ENCODE measurements around the gene FAM47B. TPM values are rescaled to one million over a fixed set of nuclear protein-coding genes. Genes with fewer than 3 reads are reported as not detected.

FAM47B gene
- total RNA-seq, 4 donors from 2014 or later, result not detected

DNA sequence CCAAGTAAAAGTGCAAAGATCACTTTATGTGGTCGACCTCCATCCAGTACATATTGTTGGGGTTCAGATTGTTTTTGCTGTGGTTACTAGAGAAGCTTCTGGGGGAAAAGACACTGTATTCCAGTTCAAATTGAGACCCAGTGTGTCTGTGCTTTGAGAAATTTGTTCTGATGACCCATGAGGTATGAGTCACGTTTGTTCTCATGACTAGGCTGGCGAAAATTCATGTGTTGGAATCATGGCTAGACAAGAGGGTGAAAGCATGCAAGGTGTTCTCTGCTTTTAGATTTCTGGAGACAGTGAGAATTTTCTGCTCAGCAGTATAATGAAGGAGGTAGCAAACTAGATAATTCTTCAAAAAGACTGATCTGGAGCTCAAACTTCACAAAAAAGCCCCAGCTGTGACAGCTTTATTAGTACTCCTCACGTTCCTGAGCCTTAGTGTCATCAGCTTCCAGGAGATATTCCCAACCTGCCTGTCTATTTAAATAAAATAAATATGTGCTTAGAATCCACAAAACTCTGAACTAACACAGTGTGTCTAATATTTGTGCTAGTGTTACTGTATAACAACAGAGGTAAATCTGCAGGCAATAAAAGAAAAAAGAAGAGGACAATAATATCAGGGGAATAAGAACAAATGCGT is 24.4 kb upstream of the FAM47B start:
- Histone ChIP-seq H3K27me3 (no peaks in the 10 kb centered on the region), H3K36me3 (no peaks in the 10 kb centered on the region), H3K4me3 (no peak overlapping the region), H3K9me3 (no peaks in the 10 kb centered on the region), H3K27ac (no peak overlapping the region), H3K4me1 (no peaks in the 10 kb centered on the region)
- 0 to 29% methylated on average over 1 to 5 of the region's 5 CpGs for WGBS, 2 donors (ENCODE audit: low coverage in 1 of 2)
- intact Hi-C loops (cut with DNase I; ENCODE audit: low total_unique reads), result no loop called here
- no peak for TF ChIP-seq POLR2AphosphoS5 (IDR thresholded peaks at IDR 0.05)
- DNase-seq, result no peak
- in situ Hi-C loops (cut with MboI; ENCODE audit: low pct_ligation_motif_present in 1 of 4, low pct_unique_long_range_greater_than_20kb in 1 of 4, low sequenced_read_pairs in 3 of 4), result no loop called here

DNA sequence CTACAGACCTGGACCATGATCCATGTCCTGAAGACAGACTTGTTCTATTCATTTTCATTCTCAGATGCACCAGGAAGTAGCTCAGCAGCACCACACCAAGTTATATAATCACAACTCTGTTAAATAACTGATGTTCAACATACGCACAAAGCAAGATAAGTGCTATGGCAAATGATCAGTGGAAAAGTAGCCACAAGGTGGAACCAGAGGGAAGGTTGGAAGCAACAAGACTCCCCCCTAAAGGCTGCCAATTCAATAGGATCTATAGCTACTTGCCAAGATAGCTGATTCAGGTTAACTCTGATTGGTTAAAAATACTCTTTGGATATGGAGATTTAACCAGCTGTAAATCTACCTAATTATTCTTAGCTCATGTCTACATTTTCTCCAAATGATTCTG is 23.7 kb upstream of the FAM47B start:
- no peak for DNase-seq
- TF ChIP-seq POLR2AphosphoS5 (IDR thresholded peaks at IDR 0.05) (no peak), POLR2A (IDR thresholded peaks at IDR 0.05) (no peak), EP300 (IDR thresholded peaks at IDR 0.05; ENCODE audit: low read depth) (no peak)
- TF ChIP-seq, protein P1, sequence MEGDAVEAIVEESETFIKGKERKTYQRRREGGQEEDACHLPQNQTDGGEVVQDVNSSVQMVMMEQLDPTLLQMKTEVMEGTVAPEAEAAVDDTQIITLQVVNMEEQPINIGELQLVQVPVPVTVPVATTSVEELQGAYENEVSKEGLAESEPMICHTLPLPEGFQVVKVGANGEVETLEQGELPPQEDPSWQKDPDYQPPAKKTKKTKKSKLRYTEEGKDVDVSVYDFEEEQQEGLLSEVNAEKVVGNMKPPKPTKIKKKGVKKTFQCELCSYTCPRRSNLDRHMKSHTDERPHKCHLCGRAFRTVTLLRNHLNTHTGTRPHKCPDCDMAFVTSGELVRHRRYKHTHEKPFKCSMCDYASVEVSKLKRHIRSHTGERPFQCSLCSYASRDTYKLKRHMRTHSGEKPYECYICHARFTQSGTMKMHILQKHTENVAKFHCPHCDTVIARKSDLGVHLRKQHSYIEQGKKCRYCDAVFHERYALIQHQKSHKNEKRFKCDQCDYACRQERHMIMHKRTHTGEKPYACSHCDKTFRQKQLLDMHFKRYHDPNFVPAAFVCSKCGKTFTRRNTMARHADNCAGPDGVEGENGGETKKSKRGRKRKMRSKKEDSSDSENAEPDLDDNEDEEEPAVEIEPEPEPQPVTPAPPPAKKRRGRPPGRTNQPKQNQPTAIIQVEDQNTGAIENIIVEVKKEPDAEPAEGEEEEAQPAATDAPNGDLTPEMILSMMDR (IDR thresholded peaks at IDR 0.05), result no peak
- WGBS, 2 donors (ENCODE audit: low coverage in 1 of 2), result 35 to 50% methylated on average over 1 of the region's 1 CpG
- in situ Hi-C loops (cut with MboI; ENCODE audit: low pct_ligation_motif_present in 1 of 4, low pct_unique_long_range_greater_than_20kb in 1 of 4, low sequenced_read_pairs in 3 of 4) (no loop called here), intact Hi-C loops (cut with DNase I; ENCODE audit: low total_unique reads) (no loop called here)
- H3K4me1 ChIP-seq, result no peaks in the 10 kb centered on the region
- H3K9me3 ChIP-seq, result no peaks in the 10 kb centered on the region
- no peaks in the 10 kb centered on the region for H3K36me3 ChIP-seq
- no peak overlapping the region for H3K4me3 ChIP-seq
- H3K27ac ChIP-seq, result no peak overlapping the region
- H3K27me3 ChIP-seq, result no peaks in the 10 kb centered on the region

DNA sequence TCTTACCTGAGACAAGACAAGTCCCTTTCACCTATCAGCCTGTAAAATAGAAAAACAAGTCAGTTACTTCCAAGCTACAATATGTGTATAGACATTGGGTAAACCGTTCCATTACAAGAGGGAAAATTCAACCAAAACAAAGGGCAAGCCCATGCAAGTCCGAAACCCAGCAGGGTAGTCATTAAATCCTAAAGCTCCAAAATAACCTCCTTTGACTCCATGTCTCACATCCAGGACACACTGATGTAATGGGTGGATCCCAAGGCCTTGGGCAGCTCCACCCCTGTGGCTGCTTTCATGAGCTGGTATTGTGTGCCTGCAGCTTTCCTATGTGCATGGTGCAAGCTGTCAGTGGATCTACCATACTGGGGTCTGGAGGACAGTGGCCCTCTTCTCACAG is 14.7 kb upstream of the FAM47B start:
- in situ Hi-C loops (cut with MboI; ENCODE audit: low pct_ligation_motif_present in 1 of 4, low pct_unique_long_range_greater_than_20kb in 1 of 4, low sequenced_read_pairs in 3 of 4) (no loop called here), intact Hi-C loops (cut with DNase I; ENCODE audit: low total_unique reads) (no loop called here)
- H3K27ac ChIP-seq, result no peak overlapping the region
- H3K4me3 ChIP-seq, result no peak overlapping the region
- no peak for DNase-seq
- no peaks in the 10 kb centered on the region for H3K9me3 ChIP-seq
- 64 to 100% methylated on average over 1 to 2 of the region's 2 CpGs for WGBS, 2 donors (ENCODE audit: low coverage in 1 of 2)
- H3K4me1 ChIP-seq, result no peaks in the 10 kb centered on the region
- no peak for TF ChIP-seq POLR2A (IDR thresholded peaks at IDR 0.05)
- no peak for TF ChIP-seq EP300 (IDR thresholded peaks at IDR 0.05; ENCODE audit: low read depth)
- TF ChIP-seq, protein P1 (IDR thresholded peaks at IDR 0.05), result no peak
- no peak for TF ChIP-seq POLR2AphosphoS5 (IDR thresholded peaks at IDR 0.05)
- no peaks in the 10 kb centered on the region for H3K27me3 ChIP-seq
- no peaks in the 10 kb centered on the region for H3K36me3 ChIP-seq

DNA sequence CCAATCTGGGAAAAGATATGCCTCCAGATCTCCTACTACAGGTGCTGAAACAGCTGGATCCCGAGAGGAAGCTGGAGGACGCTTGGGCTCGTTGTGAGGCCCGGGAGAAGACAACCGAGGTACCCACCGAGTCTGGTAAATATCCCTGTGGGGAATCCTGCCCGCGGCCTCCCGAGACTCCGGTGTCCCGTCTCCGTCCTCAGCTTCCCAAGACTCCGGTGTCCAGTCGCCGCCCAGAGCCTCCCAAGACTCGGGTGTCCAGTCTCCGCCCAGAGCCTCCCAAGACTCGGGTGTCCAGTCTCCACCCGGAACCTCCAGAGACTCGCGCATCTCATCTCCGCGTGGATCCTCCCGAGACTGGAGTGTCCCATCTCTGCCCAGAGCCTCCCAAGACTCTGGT is 639 bp downstream of the FAM47B start:
- Histone ChIP-seq H3K9me3 (no peaks in the 10 kb centered on the region), H3K36me3 (no peaks in the 10 kb centered on the region), H3K4me1 (no peaks in the 10 kb centered on the region), H3K27me3 (no peaks in the 10 kb centered on the region), H3K4me3 (no peak overlapping the region), H3K27ac (no peak overlapping the region)
- WGBS, 2 donors (ENCODE audit: low coverage in 1 of 2), result 92% methylated on average over 24 of the region's 24 CpGs; no CpG with 5 or more reads in 1 of the 2 donors
- no peak for TF ChIP-seq POLR2A (IDR thresholded peaks at IDR 0.05)
- TF ChIP-seq, protein P1 (IDR thresholded peaks at IDR 0.05), result no peak
- no peak for TF ChIP-seq EP300 (IDR thresholded peaks at IDR 0.05; ENCODE audit: low read depth)
- TF ChIP-seq POLR2AphosphoS5 (IDR thresholded peaks at IDR 0.05), result no peak
- intact Hi-C loops (cut with DNase I; ENCODE audit: low total_unique reads) (no loop called here), in situ Hi-C loops (cut with MboI; ENCODE audit: low pct_ligation_motif_present in 1 of 4, low pct_unique_long_range_greater_than_20kb in 1 of 4, low sequenced_read_pairs in 3 of 4) (no loop called here)
- no peak for DNase-seq

DNA sequence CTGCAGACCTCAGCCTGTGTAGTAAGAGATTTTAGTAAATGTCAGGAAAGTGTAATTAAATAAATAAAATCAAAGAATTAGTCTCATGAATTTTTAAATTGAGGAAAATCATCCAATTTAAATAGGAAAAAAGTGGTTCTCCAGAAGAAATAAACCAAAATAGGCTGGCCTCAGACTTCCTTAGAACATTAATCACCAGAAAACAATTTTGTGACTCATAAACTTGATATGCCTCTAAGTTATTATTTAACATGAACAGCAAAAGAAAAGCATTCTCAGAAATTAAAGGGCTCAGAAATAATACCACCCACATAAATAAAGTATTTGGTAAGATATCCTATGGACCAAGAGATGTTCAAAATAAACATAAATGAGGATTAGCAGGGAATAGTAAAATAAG is 14.3 kb downstream of the FAM47B start:
- in situ Hi-C loops (cut with MboI; ENCODE audit: low pct_ligation_motif_present in 1 of 4, low pct_unique_long_range_greater_than_20kb in 1 of 4, low sequenced_read_pairs in 3 of 4) (no loop called here), intact Hi-C loops (cut with DNase I; ENCODE audit: low total_unique reads) (no loop called here)
- H3K27me3 ChIP-seq, result no peaks in the 10 kb centered on the region
- DNase-seq, result no peak
- H3K4me1 ChIP-seq, result no peaks in the 10 kb centered on the region
- H3K36me3 ChIP-seq, result no peaks in the 10 kb centered on the region
- no peaks in the 10 kb centered on the region for H3K9me3 ChIP-seq
- no peak overlapping the region for H3K4me3 ChIP-seq
- H3K27ac ChIP-seq, result no peak overlapping the region
- TF ChIP-seq, protein P1 (IDR thresholded peaks at IDR 0.05), result no peak
